HG02840 (cell line): ENCODE data around the gene HRAS.
"Not testable (repeated sequence)": the region's sequence is repeated elsewhere in the genome, so short reads cannot be mapped to it uniquely, and the experiment has no call there.

ENCODE experiments used
- ATAC-seq: cut with Tn5 transposase; IDR thresholded peaks from one replicate; pipeline ENCODE4 v1.9.1; 2021; ENCODE audit warnings: mild to moderate bottlenecking, moderate library complexity, moderate number of reproducible peaks; ENCODE audit not compliant: unreplicated experiment, low FRiP score

The HRAS gene

GRCh38 chr11:534396-535209 is 773 bp downstream of the HRAS start:
- ATAC-seq = no peak

- ATAC-seq = no peak
Observed at GRCh38 chr11:533586-534395, 1.6 kb downstream of the HRAS start.

GRCh38 chr11:532986-533585 is 2.3 kb downstream of the HRAS start:
- no peak for ATAC-seq

GRCh38 chr11:532527-532985 is 2.8 kb downstream of the HRAS start:
- ATAC-seq = no peak

- no peak for ATAC-seq
Observed at GRCh38 chr11:531919-532526, 3.4 kb downstream of the HRAS start.

- no peak for ATAC-seq
Observed at GRCh38 chr11:530960-531831, 4.2 kb downstream of the HRAS start.

- no peak for ATAC-seq
Observed at GRCh38 chr11:529728-530411, 5.5 kb downstream of the HRAS start.

- no peak for ATAC-seq
Observed at GRCh38 chr11:528815-529727, 6.3 kb downstream of the HRAS start.

- no peak for ATAC-seq
Observed at GRCh38 chr11:528166-528814, 7.1 kb downstream of the HRAS start.

- no peak for ATAC-seq
Observed at GRCh38 chr11:526192-526591, 9.2 kb downstream of the HRAS start.

GRCh38 chr11:521177-521688 is 14.1 kb downstream of the HRAS start:
- no peak for ATAC-seq

- ATAC-seq = no peak
Observed at GRCh38 chr11:520428-521176, 14.8 kb downstream of the HRAS start.

GRCh38 chr11:518463-519202 is 16.7 kb downstream of the HRAS start:
- peak; percentile 81 for ATAC-seq

- ATAC-seq = not testable (repeated sequence)
Observed at GRCh38 chr11:516918-517685, 18.3 kb downstream of the HRAS start.

GRCh38 chr11:516400-516799 is 19.0 kb downstream of the HRAS start:
- ATAC-seq = no peak
